HT-29 (cell line): ENCODE measurements around the gene ATP8B3. TPM values are rescaled to one million over a fixed set of nuclear protein-coding genes. Genes with fewer than 3 reads are reported as not detected.

Experiments
- DNase-seq: peaks from one replicate; pipeline ENCODE4 v3.0.0-alpha.2; 2015; ENCODE audit warnings: low spot score
- total RNA-seq: library from RNA; depleted of rRNA; stranded (reverse); fragments of >200 nt; shearing (Covaris generic); gene quantifications from 2 replicates; pipeline ENCODE4 v1.2.3, GENCODE V29; 2014

Gene ATP8B3
- total RNA-seq, 1 experiment from 2014 or later, result 2.0 TPM

GRCh38 chr19:1837222-1837565 is 25.1 kb upstream of the ATP8B3 start:
- no peak for DNase-seq

- no peak for DNase-seq
Measured at GRCh38 chr19:1836458-1837221, 24.6 kb upstream of the ATP8B3 start.

- DNase-seq, result no peak
Measured at GRCh38 chr19:1833540-1833939, 21.5 kb upstream of the ATP8B3 start.

- DNase-seq, result no peak
Measured at GRCh38 chr19:1832046-1832663, 20.1 kb upstream of the ATP8B3 start.

- DNase-seq, result no peak
Measured at GRCh38 chr19:1830978-1831377, 18.9 kb upstream of the ATP8B3 start.

- no peak for DNase-seq
Measured at GRCh38 chr19:1830568-1830967, 18.5 kb upstream of the ATP8B3 start.

GRCh38 chr19:1829958-1830357 is 17.9 kb upstream of the ATP8B3 start:
- no peak for DNase-seq

- DNase-seq, result no peak
Measured at GRCh38 chr19:1828279-1829238, 16.5 kb upstream of the ATP8B3 start.

GRCh38 chr19:1827566-1828278 is 15.6 kb upstream of the ATP8B3 start:
- DNase-seq, result no peak

GRCh38 chr19:1826557-1827521 is 14.8 kb upstream of the ATP8B3 start:
- peak; percentile 41 for DNase-seq

- peak; percentile 75 for DNase-seq
Measured at GRCh38 chr19:1825909-1826556, 14.0 kb upstream of the ATP8B3 start.

- DNase-seq, result no peak
Measured at GRCh38 chr19:1824252-1824622, 12.2 kb upstream of the ATP8B3 start.

- DNase-seq, result no peak
Measured at GRCh38 chr19:1823539-1824251, 11.6 kb upstream of the ATP8B3 start.

GRCh38 chr19:1823020-1823419 is 10.9 kb upstream of the ATP8B3 start:
- no peak for DNase-seq

GRCh38 chr19:1822210-1822609 is 10.1 kb upstream of the ATP8B3 start:
- DNase-seq, result no peak

- no peak for DNase-seq
Measured at GRCh38 chr19:1819341-1820255, 7.5 kb upstream of the ATP8B3 start.

GRCh38 chr19:1818549-1819195 is 6.6 kb upstream of the ATP8B3 start:
- DNase-seq, result no peak
